Neural crest cell (in vitro differentiated cells): ENCODE results near the gene PITPNM1. TPM values are rescaled to one million over a fixed set of nuclear protein-coding genes. Genes with fewer than 3 reads are reported as not detected.

ENCODE experiments used
- DNase-seq: peaks from one replicate; pipeline ENCODE4 v3.0.0; 2021; ENCODE audit warnings: low read depth, mixed read lengths, low spot score
- H3K27ac Mint-ChIP-seq: one replicate; pipeline ENCODE4 v1.8.0; 2021; ENCODE audit warnings: mild to moderate bottlenecking, mixed read lengths; ENCODE audit not compliant: unreplicated experiment
- H3K27me3 Mint-ChIP-seq: 2 replicates; pipeline ENCODE4 v1.8.0; 2021; ENCODE audit warnings: low read depth, mild to moderate bottlenecking, mixed read lengths
- H3K36me3 Mint-ChIP-seq: 2 replicates; pipeline ENCODE4 v1.8.0; 2021; ENCODE audit warnings: low read depth, mild to moderate bottlenecking, mixed read lengths
- H3K4me1 Mint-ChIP-seq: 2 replicates; pipeline ENCODE4 v1.8.0; 2021; ENCODE audit warnings: mixed read lengths
- H3K4me3 Mint-ChIP-seq: one replicate; pipeline ENCODE4 v1.8.0; 2021; ENCODE audit warnings: mild to moderate bottlenecking, mixed read lengths
- H3K9me3 Mint-ChIP-seq: 2 replicates; pipeline ENCODE4 v1.8.0; 2021; ENCODE audit warnings: mixed read lengths
- CTCF ChIP-seq: fragments of 200-600 bp; sonication (generic); conservative IDR thresholded peaks from 2 replicates; pipeline ENCODE4 v1.5.0; 2021; ENCODE audit warnings: antibody characterized with exemption, mild to moderate bottlenecking
- total RNA-seq: library from RNA; stranded (reverse); gene quantifications from 2 replicates; pipeline ENCODE4 v1.2.1, GENCODE V29; 2021

The PITPNM1 gene
- total RNA-seq, 1 donor from 2014 or later, result 109 TPM

DNA sequence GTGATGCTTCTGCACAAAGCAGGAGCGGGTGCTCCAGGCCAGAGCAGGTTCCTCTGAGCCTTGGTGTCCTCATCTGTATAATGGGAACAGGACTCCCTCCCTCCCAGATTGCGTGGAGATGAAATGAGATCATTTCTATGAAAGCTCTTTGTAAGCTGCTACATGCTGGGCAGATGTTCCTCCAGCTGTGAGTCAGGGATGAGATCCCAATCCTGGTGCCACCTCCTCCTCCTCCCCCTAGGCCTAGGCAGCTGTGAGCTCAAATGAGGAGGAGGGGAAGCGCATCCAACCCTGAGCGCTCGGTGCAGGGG is 25.1 kb upstream of the PITPNM1 start:
- Mint-ChIP-seq H3K4me3 (no peak overlapping the region), H3K27ac (no peak overlapping the region), H3K4me1 (peaks cover 3% of the 10 kb centered on the region), H3K27me3 (peaks cover 7% of the 10 kb centered on the region), H3K9me3 (peaks cover 16% of the 10 kb centered on the region), H3K36me3 (peaks cover 2% of the 10 kb centered on the region)
- no peak for DNase-seq
- no peak for TF ChIP-seq CTCF

GRCh38 chr11:67528376-67528775 is 23.2 kb upstream of the PITPNM1 start:
- Mint-ChIP-seq H3K27ac (no peak overlapping the region), H3K9me3 (peaks cover 11% of the 10 kb centered on the region), H3K4me1 (peaks cover 9% of the 10 kb centered on the region), H3K4me3 (no peak overlapping the region), H3K27me3 (peaks cover 7% of the 10 kb centered on the region), H3K36me3 (peaks cover 2% of the 10 kb centered on the region)
- TF ChIP-seq CTCF, result no peak
- no peak for DNase-seq

DNA sequence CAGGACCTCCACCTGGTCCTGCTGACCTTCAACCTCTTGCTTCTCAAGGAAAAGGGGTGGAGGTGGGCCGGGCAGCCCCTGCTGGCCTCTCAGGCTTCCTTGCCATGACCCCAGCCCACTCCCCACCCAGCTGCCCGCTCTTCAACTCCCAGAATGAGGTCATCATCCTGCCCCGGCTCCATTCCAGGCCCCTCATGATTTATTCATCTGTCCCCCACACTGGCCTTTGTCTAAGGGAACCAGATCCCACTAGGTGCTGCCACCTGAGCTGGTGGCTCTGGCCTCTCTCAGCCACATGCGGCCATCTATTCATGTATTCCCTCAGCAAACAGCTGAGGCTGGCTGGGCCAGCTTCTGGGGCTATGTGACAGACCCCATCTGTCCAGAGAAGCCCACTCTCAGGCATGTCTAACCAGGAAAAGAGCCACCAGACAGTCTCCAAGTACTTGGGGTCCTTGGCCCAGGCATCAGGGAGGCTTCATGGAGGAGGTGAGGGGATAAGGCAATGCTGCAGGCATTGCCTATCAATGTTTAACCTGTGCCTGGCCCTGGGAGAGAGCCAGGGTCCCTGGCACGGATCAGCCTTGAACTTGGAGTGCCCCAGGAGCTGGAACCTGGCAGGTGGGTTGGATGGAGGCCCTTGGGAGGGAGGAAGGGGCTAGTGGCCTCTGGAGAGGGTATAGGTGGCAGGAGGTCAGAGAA is 20.3 kb upstream of the PITPNM1 start:
- peaks cover 2% of the 10 kb centered on the region for H3K36me3 Mint-ChIP-seq
- peak overlapping the region; percentile 6 for H3K27ac Mint-ChIP-seq
- no peak for TF ChIP-seq CTCF
- peaks cover 7% of the 10 kb centered on the region for H3K27me3 Mint-ChIP-seq
- peaks cover 11% of the 10 kb centered on the region for H3K9me3 Mint-ChIP-seq
- H3K4me3 Mint-ChIP-seq, result no peak overlapping the region
- DNase-seq, result no peak
- H3K4me1 Mint-ChIP-seq, result peaks cover 9% of the 10 kb centered on the region

- Mint-ChIP-seq H3K27me3 (peaks cover 7% of the 10 kb centered on the region), H3K27ac (peak overlapping the region; percentile 86), H3K4me1 (peaks cover 9% of the 10 kb centered on the region), H3K4me3 (no peak overlapping the region), H3K36me3 (peaks cover 2% of the 10 kb centered on the region), H3K9me3 (peaks cover 11% of the 10 kb centered on the region)
- DNase-seq, result no peak
- no peak for TF ChIP-seq CTCF
Observed at GRCh38 chr11:67524480-67524808, 19.3 kb upstream of the PITPNM1 start.

GRCh38 chr11:67523556-67524479 is 18.7 kb upstream of the PITPNM1 start:
- H3K4me1 Mint-ChIP-seq, result peaks cover 9% of the 10 kb centered on the region

More at GRCh38 chr11:67523556-67524479, 18.7 kb upstream of the PITPNM1 start:
- TF ChIP-seq CTCF, result no peak
- Mint-ChIP-seq H3K27me3 (peaks cover 4% of the 10 kb centered on the region), H3K27ac (no peak overlapping the region), H3K4me3 (no peak overlapping the region), H3K9me3 (peaks cover 11% of the 10 kb centered on the region), H3K36me3 (peaks cover 2% of the 10 kb centered on the region)
- no peak for DNase-seq
